Activated CD8-positive, alpha-beta T cell treated with anti-CD3 and anti-CD28 coated beads, Interleukin-2, amount 10 ng/mL, durations not matched to agents 7 days and 5 days (primary cell): ENCODE data around the gene ARRB2. TPM values are rescaled to one million over a fixed set of nuclear protein-coding genes. Genes with fewer than 3 reads are reported as not detected.

ENCODE experiments used
- ATAC-seq: fragments of 150-1000 bp; cut with Tn5 transposase; one replicate; pipeline ENCODE4 v1.10.0; 2021; ENCODE audit warnings: moderate library complexity
- CTCF ChIA-PET: fragments of 350-600 bp; sonication (Branson Sonifier 250); formaldehyde crosslinking; loops from one replicate; lab custom pipeline; 2021; ENCODE audit warnings: antibody characterized with exemption; lab: Charles Lee
- POLR2A ChIA-PET: fragments of 350-600 bp; sonication (Branson Sonifier 250); formaldehyde crosslinking; loops from one replicate; lab custom pipeline; 2021; ENCODE audit warnings: antibody characterized with exemption; lab: Charles Lee
- DNase-seq: peaks from one replicate; pipeline ENCODE4 v3.0.0-alpha.2; 2020
- H3K27ac Mint-ChIP-seq: one replicate; pipeline ENCODE4 v1.8.0; 2021; ENCODE audit warnings: mild to moderate bottlenecking, mixed read lengths
- H3K27me3 Mint-ChIP-seq: one replicate; pipeline ENCODE4 v1.8.0; 2021; ENCODE audit warnings: low read depth, mixed read lengths
- H3K36me3 Mint-ChIP-seq: one replicate; pipeline ENCODE4 v1.8.0; 2021; ENCODE audit warnings: low read depth, mixed read lengths
- H3K4me1 Mint-ChIP-seq: one replicate; pipeline ENCODE4 v1.8.0; 2021; ENCODE audit warnings: low read depth, mixed read lengths
- H3K4me3 Mint-ChIP-seq: one replicate; pipeline ENCODE4 v1.8.0; 2021; ENCODE audit warnings: mild to moderate bottlenecking, mixed read lengths
- H3K9me3 Mint-ChIP-seq: one replicate; pipeline ENCODE4 v1.8.0; 2022; ENCODE audit warnings: mixed read lengths; ENCODE audit not compliant: insufficient read depth
- total RNA-seq, 2 experiments: library from RNA; stranded (reverse); gene quantifications; one replicate each; pipeline ENCODE4 v1.2.3, GENCODE V29; 2021

Gene ARRB2
- total RNA-seq, 2 experiments from 2014 or later: 302 to 316 TPM

DNA sequence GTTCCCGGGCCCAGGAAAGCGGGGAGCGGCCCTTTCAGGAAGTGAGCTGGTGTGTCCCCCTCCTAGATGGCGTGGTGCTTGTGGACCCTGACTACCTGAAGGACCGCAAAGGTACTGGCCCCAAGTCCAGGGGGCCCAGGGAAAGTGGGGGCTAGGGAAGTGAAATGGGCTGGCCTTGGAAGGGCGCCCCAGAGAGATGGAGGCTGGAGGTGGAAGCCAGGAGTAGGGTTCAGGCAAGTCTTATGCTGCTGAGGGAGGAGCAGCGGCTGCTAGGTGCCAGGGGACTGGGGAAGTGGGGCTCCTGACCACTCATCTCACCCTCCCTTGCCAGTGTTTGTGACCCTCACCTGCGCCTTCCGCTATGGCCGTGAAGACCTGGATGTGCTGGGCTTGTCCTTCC, 5.6 kb downstream of the ARRB2 start:
- Mint-ChIP-seq H3K4me1 (peaks cover 79% of the 10 kb centered on the region), H3K27ac (peak overlapping the region; percentile 94)
- POLR2A ChIA-PET: interaction anchor here (1.2 to 2.1 kb wide), 2 partner anchors 12 to 15 kb away, joined by 4 to 8 read pairs; partner anchors contain the start of gene MED11

DNA sequence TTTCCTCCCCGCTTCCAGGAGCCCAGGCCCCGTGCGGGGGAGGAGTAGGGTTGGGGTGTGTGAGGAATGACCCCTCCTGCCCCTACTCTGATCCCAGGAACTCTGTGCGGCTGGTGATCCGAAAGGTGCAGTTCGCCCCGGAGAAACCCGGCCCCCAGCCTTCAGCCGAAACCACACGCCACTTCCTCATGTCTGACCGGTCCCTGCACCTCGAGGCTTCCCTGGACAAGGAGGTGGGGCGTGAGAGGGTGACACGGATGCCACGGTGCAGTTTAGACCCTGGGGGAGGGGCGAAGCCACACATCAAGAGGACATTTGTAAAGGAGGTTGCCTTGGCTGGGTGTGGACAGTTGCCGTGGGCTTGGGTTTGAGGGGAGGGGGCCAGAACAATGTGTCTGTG, 7.4 kb downstream of the ARRB2 start:
- Mint-ChIP-seq H3K9me3 (no peaks in the 10 kb centered on the region), H3K27me3 (no peaks in the 10 kb centered on the region), H3K4me1 (peaks cover 74% of the 10 kb centered on the region), H3K4me3 (peak overlapping the region; percentile 60), H3K36me3 (peaks cover 74% of the 10 kb centered on the region), H3K27ac (peak overlapping the region; percentile 82)
- ChIA-PET CTCF (interaction anchor here (1.4 kb wide), 1 partner anchor 69 kb away, joined by 3 read pairs; the partner anchor contains the start of gene VMO1), POLR2A (no interaction called here)
- DNase-seq (no peak), ATAC-seq (no peak)

More for the DNA sequence above, 5.6 kb downstream of the ARRB2 start:
- no peak for ATAC-seq
- Mint-ChIP-seq H3K27me3 (no peaks in the 10 kb centered on the region), H3K36me3 (peaks cover 79% of the 10 kb centered on the region), H3K4me3 (peak overlapping the region; percentile 81), H3K9me3 (no peaks in the 10 kb centered on the region)
- CTCF ChIA-PET: interaction anchor here (1.1 to 1.8 kb wide), 3 partner anchors 16 to 80 kb away, joined by 3 to 4 read pairs (median 3); partner anchors contain the start of genes PSMB6 and VMO1
- no peak for DNase-seq

DNA sequence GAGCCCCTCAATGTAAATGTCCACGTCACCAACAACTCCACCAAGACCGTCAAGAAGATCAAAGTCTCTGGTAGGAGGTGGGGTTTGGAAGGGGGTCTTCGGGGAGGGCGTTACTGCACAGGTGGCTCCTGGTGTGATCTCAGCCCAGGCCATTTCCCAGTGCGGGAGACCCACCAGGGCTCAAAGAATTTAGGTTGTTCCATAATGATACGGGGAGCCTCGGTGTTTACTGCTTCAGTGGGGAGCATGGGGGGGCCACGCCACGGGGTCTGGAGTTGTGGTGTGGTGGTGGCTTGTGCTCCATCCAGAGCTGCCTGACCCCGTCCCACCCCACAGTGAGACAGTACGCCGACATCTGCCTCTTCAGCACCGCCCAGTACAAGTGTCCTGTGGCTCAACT, 7.8 kb downstream of the ARRB2 start:
- DNase-seq (no peak), ATAC-seq (no peak)
- Mint-ChIP-seq H3K36me3 (peaks cover 74% of the 10 kb centered on the region), H3K4me1 (peaks cover 70% of the 10 kb centered on the region), H3K27ac (peak overlapping the region; percentile 67), H3K9me3 (no peaks in the 10 kb centered on the region), H3K4me3 (peak overlapping the region; percentile 1), H3K27me3 (no peaks in the 10 kb centered on the region)
- POLR2A ChIA-PET: no interaction called here
- CTCF ChIA-PET: no interaction called here

DNA sequence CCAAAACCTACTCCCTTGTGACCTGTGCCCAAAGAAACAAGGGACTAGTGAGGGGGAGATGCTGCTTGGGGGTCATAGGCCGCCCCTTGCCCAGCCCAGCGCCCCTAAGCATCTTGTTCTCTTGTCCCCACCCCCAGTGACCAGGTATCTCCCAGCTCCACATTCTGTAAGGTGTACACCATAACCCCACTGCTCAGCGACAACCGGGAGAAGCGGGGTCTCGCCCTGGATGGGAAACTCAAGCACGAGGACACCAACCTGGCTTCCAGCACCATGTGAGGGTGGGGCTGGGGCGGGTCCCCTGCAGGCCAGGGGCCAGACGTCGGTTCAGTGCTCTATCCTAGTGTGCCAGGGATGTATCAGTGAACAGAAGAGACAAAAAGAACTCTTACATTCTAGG, 8.7 kb downstream of the ARRB2 start:
- ChIA-PET POLR2A (no interaction called here), CTCF (no interaction called here)
- Mint-ChIP-seq H3K9me3 (no peaks in the 10 kb centered on the region), H3K27ac (peak overlapping the region; percentile 58), H3K27me3 (no peaks in the 10 kb centered on the region), H3K4me1 (peaks cover 62% of the 10 kb centered on the region), H3K36me3 (peaks cover 68% of the 10 kb centered on the region), H3K4me3 (no peak overlapping the region)
- DNase-seq: no peak
- no peak for ATAC-seq

DNA sequence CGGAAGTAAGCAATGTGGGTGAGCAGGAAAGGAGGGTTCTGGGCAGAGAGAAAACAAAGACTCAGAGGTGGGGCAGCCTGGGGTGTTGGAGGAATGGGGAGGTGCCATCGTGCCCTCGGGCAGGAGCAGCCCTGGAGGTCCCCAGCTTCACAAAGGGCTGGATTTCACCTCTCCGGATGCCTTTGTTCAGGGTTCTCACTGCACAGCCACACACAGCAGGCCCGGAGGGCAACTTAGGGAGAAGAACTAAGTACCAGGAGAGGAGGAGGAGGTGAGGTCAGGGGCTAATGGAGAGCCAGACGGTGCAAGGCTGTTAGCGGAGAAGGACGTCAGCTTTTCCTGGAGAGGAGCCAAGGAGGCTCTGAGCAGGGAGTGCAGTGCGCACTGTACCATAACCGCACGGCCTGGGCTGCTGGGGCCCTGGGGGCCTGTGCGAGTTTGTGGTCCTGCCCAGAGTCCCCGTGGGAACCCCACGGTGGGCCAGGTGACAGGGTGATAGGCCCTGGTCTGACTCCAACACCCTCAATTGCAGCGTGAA, 9.3 kb downstream of the ARRB2 start:
- Mint-ChIP-seq H3K27ac (peak overlapping the region; percentile 58), H3K36me3 (peaks cover 68% of the 10 kb centered on the region), H3K9me3 (no peaks in the 10 kb centered on the region), H3K4me1 (peaks cover 59% of the 10 kb centered on the region), H3K4me3 (no peak overlapping the region), H3K27me3 (no peaks in the 10 kb centered on the region)
- CTCF ChIA-PET: no interaction called here
- POLR2A ChIA-PET: no interaction called here
- no peak for ATAC-seq
- no peak for DNase-seq

DNA sequence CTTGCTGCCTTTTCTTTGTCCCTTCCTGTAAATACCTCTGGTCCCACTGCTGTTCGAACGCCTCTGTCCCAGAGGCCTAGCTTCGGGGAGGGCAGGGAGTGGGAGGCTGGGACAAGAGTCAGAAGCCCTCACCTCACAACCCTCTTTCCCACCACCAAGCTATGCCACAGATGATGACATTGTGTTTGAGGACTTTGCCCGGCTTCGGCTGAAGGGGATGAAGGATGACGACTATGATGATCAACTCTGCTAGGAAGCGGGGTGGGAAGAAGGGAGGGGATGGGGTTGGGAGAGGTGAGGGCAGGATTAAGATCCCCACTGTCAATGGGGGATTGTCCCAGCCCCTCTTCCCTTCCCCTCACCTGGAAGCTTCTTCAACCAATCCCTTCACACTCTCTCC, 10.4 kb downstream of the ARRB2 start:
- peaks cover 59% of the 10 kb centered on the region for H3K36me3 Mint-ChIP-seq
- CTCF ChIA-PET: no interaction called here
- ATAC-seq: no peak
- no peaks in the 10 kb centered on the region for H3K27me3 Mint-ChIP-seq
- H3K4me1 Mint-ChIP-seq: peaks cover 50% of the 10 kb centered on the region
- no peak overlapping the region for H3K4me3 Mint-ChIP-seq
- POLR2A ChIA-PET: no interaction called here
- no peak for DNase-seq
- no peaks in the 10 kb centered on the region for H3K9me3 Mint-ChIP-seq
- H3K27ac Mint-ChIP-seq: peak overlapping the region; percentile 39

DNA sequence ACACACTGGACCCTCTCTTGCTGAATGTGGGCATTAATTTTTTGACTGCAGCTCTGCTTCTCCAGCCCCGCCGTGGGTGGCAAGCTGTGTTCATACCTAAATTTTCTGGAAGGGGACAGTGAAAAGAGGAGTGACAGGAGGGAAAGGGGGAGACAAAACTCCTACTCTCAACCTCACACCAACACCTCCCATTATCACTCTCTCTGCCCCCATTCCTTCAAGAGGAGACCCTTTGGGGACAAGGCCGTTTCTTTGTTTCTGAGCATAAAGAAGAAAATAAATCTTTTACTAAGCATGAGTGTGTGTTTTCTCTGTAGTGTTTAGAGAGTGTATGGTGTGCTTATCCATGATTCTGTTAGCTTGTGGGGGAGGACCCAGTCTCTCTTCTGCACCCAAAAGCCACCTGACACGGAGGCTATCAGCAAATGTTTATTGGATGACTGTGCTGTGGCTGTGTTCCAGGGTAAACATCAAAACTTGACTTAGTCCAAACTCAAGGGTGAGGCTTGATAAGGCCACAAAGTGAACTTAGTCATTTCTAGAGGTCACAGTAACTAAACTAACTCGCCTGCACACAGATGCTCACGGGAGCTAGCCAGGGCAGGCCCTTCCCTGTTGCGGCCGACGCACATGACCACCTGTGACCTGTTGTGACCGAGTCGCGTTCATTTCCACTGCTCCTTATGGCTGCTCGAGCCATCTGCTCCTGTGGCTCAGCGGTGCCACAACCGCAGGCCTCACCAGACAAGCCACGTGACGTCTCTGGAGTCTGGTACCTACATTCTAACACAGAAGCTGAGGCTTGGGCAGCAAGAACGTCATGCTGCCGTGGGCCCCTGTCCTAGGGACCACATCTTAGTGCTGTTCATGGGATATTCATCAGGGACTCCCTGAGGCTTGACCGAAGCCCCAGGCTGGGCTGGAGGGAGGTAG, 11.0 kb downstream of the ARRB2 start:
- H3K4me1 Mint-ChIP-seq: peaks cover 48% of the 10 kb centered on the region
- ChIA-PET CTCF (interaction anchor here (0.6 kb wide), 2 partner anchors 10 to 50 kb away, joined by 3 read pairs; no protein-coding TSS in a partner anchor), POLR2A (interaction anchor here (1.5 kb wide), 1 partner anchor 10 kb away, joined by 7 read pairs; no protein-coding TSS in a partner anchor)
- DNase-seq (no peak), ATAC-seq (no peak)
- H3K4me3 Mint-ChIP-seq: no peak overlapping the region
- no peaks in the 10 kb centered on the region for H3K27me3 Mint-ChIP-seq
- H3K27ac Mint-ChIP-seq: peak overlapping the region; percentile 66
- peaks cover 54% of the 10 kb centered on the region for H3K36me3 Mint-ChIP-seq
- no peaks in the 10 kb centered on the region for H3K9me3 Mint-ChIP-seq

DNA sequence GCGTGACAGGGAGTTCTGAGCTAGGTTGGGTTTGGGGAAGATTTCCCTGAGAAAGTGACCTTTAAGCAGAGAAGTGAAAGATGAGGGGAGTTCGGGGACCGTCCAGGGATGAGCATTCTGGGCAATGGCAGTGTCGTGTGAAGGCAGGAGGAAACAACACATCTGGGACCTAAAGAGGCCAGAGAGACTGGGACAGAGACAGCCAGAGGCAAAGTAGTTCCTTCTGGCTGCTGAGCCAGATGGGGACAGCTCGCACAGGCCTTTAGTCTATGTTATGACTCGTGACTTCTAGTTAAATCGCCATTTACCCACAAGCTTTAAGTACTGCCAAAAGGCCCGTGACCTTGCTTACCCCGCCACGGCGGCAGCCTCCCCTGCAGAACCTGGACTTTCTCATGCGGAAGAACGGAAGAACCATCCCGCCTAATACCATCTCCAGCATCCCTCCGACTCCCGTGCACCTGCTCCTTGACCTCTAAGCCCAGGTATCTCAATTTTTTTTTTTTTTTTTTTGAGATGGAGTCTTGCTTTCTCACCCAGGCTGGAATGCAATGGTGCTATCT, 12.3 kb downstream of the ARRB2 start:
- ChIA-PET POLR2A (interaction anchor here (1.5 kb wide), 1 partner anchor 11 kb away, joined by 7 read pairs; no protein-coding TSS in a partner anchor), CTCF (no interaction called here)
- ATAC-seq (no peak), DNase-seq (no peak)
- peaks cover 38% of the 10 kb centered on the region for H3K4me1 Mint-ChIP-seq
- H3K4me3 Mint-ChIP-seq: no peak overlapping the region
- H3K36me3 Mint-ChIP-seq: peaks cover 41% of the 10 kb centered on the region
- no peaks in the 10 kb centered on the region for H3K9me3 Mint-ChIP-seq
- no peak overlapping the region for H3K27ac Mint-ChIP-seq
- H3K27me3 Mint-ChIP-seq: no peaks in the 10 kb centered on the region

DNA sequence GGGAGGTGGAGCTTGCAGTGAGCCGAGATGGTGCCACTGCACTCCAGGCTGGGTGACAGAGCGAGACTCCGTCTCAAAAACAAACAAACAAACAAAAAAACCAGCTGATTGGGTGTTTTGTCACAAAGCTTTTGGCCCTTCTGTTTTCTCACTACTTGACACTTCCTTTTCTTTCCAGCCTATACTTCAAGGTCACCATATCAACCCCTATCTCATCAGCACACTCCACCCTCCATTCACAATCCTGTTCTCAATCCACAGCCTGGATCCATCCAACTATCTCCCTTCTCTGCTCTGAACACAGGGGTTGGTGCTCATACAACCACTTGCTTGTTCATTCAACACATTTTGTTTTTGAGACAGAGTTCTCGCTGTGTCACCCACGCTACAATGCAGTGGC, 14.2 kb downstream of the ARRB2 start:
- Mint-ChIP-seq H3K27me3 (no peaks in the 10 kb centered on the region), H3K4me3 (no peak overlapping the region), H3K9me3 (no peaks in the 10 kb centered on the region), H3K4me1 (peaks cover 40% of the 10 kb centered on the region), H3K27ac (no peak overlapping the region), H3K36me3 (peaks cover 24% of the 10 kb centered on the region)
- DNase-seq (no peak), ATAC-seq (no peak)
- CTCF ChIA-PET: no interaction called here
- POLR2A ChIA-PET: interaction anchor here (0.8 kb wide), 1 partner anchor 16 kb away, joined by 3 read pairs; no protein-coding TSS in a partner anchor

DNA sequence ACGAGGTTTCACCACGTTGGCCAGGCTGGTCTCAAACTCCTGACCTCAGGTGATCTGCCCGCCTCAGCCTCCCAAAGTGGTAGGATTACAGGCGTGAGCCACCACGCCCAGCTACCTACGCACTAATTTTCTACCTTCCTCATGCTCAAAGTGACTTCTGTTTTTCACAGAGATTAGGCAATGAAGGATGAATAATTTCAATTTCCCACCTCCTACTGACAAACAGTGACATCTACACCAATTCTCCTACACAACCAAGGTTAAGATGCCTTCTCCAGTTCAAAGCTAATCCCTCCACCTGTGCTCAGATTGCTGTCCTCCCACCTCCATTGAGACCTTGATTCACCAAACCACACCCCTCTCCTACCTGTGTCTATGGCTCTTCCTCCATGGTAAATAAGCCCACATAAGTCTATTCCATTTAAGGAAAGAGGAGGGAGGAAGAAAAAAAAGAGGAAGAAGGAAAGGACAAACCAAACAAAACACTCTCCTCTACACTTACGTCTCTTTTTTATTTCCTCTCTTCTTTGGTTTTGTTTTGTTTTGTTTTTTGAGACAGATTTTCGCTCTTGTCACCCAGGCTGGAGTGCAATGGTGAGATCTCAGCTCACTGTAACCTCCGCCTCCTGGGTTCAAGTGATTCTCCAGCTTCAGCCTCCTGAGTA, 15.3 kb downstream of the ARRB2 start:
- CTCF ChIA-PET: interaction anchor here (1.0 to 1.1 kb wide), 3 partner anchors 16 to 159 kb away, joined by 3 to 4 read pairs (median 3); partner anchors contain the start of gene ARRB2
- POLR2A ChIA-PET: interaction anchor here (0.6 to 1.1 kb wide), 3 partner anchors 14 to 1915 kb away, joined by 3 read pairs; partner anchors contain the start of genes PELP1 and TXNDC17
- ATAC-seq: no peak
- DNase-seq: no peak
- Mint-ChIP-seq H3K27ac (no peak overlapping the region), H3K9me3 (no peaks in the 10 kb centered on the region), H3K4me3 (no peak overlapping the region), H3K27me3 (no peaks in the 10 kb centered on the region), H3K36me3 (peaks cover 13% of the 10 kb centered on the region), H3K4me1 (peaks cover 41% of the 10 kb centered on the region)

DNA sequence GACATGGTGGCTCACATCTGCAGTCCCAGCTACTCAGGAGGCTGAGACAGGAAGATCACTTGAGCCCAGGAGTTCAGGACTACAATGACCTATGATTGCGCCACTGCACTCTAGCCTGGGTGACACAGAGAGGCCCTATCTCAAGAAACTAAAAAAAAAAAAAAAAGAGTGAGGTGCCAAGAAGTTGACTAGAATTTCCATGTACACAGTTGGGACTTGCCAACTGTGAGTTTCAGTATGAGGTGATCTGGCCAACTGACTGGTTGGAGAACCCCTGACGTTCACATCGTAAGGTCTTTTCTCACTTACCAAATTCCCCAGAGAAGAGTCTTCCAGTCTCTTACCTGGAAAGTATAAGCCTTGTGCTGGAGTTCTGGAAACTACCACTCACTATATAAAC, 17.7 kb downstream of the ARRB2 start:
- H3K4me1 Mint-ChIP-seq: peaks cover 39% of the 10 kb centered on the region
- POLR2A ChIA-PET: interaction anchor here (0.7 to 1.4 kb wide), 2 partner anchors 13 to 15 kb away, joined by 3 to 8 read pairs; no protein-coding TSS in a partner anchor
- no peak overlapping the region for H3K4me3 Mint-ChIP-seq
- H3K27ac Mint-ChIP-seq: peak overlapping the region; percentile 58
- CTCF ChIA-PET: interaction anchor here (1.0 to 2.9 kb wide), 2 partner anchors 14 to 18 kb away, joined by 4 to 10 read pairs; partner anchors contain the start of gene ARRB2
- H3K27me3 Mint-ChIP-seq: no peaks in the 10 kb centered on the region
- DNase-seq (no peak), ATAC-seq (no peak)
- no peaks in the 10 kb centered on the region for H3K9me3 Mint-ChIP-seq
- peaks cover 4% of the 10 kb centered on the region for H3K36me3 Mint-ChIP-seq
